Omental fat pad (tissue), 4 donors: ENCODE data around the gene DMRTB1. TPM values are rescaled to one million over a fixed set of nuclear protein-coding genes. Genes with fewer than 3 reads are reported as not detected.

Experiments used
- ATAC-seq: fragments of 150-250 bp; one replicate; pipeline ENCODE4 v1.9.1; 2016; ENCODE audit warnings: mild to moderate bottlenecking, moderate library complexity; ENCODE audit not compliant: low FRiP score
- DNase-seq: peaks from one replicate; pipeline ENCODE4 v3.0.0-alpha.2; 2019; ENCODE audit warnings: low spot score
- CTCF ChIP-seq, 3 donors: fragments of 450-650 bp; IDR thresholded peaks; one replicate each; pipeline ENCODE4 v1.5.1; 2016 to 2017; ENCODE audit warnings: antibody characterized with exemption in 3 of 3, mild to moderate bottlenecking in 3 of 3, moderate library complexity in 2 of 3
- total RNA-seq, 4 donors: library from RNA; depleted of rRNA; stranded (reverse); fragments of >200 nt; gene quantifications; one replicate each; pipeline ENCODE4 v1.1.0, GENCODE V29; 2016

The DMRTB1 gene
- total RNA-seq, 4 donors from 2014 or later: not detected

GRCh38 chr1:53470584-53470983 is 11.4 kb downstream of the DMRTB1 start:
- DNase-seq (no peak), ATAC-seq (no peak)
- TF ChIP-seq CTCF (IDR thresholded peaks at IDR 0.05): no peak

- no peak for TF ChIP-seq CTCF (IDR thresholded peaks at IDR 0.05)
- no peak for ATAC-seq
- DNase-seq: no peak
These were observed 11.8 kb downstream of the DMRTB1 start for GRCh38 chr1:53471000-53471399.

DNA sequence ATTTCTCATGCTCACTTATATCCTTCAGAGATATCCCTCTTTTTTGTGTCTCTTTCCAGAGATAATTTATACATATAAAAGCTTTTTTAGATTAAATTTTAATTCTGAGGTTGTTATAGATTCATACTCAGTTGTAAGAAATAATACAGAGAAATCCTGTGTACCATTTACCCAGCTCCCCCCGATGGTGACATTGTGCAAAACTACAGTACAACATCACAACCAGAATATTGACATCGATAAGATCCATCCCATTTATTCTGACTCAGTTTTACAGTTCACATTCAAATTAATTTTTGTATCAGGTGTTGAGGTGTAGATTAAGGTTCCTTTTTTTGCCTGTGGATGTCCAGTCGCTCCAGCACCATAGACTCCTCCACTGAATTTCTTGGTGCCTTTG is 14.3 kb downstream of the DMRTB1 start:
- DNase-seq (no peak), ATAC-seq (no peak)
- no peak for TF ChIP-seq CTCF (IDR thresholded peaks at IDR 0.05)

GRCh38 chr1:53475664-53476063 is 16.5 kb downstream of the DMRTB1 start:
- no peak for TF ChIP-seq CTCF (IDR thresholded peaks at IDR 0.05)
- DNase-seq (no peak), ATAC-seq (no peak)

DNA sequence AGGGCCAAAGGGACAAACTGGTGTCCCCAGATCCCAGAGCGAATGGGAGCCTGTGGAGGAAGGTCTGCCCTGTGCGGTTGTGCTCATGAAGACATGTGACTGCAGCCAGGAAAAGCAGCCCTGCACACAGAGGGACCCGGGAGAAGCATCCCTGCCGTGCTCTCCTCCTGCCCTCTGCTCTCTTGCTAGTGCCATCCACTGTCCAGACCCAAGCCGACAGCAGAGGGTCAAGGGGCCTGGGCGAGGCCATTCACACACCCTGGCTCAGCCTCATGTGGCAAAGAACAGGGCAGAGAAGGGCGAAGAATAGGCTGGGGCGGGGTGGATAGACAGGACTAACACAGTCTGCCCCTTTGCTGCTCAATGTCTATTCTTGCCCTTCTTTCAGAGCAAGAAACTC is 17.4 kb downstream of the DMRTB1 start:
- TF ChIP-seq CTCF (IDR thresholded peaks at IDR 0.05): no peak
- ATAC-seq (no peak), DNase-seq (no peak)

DNA sequence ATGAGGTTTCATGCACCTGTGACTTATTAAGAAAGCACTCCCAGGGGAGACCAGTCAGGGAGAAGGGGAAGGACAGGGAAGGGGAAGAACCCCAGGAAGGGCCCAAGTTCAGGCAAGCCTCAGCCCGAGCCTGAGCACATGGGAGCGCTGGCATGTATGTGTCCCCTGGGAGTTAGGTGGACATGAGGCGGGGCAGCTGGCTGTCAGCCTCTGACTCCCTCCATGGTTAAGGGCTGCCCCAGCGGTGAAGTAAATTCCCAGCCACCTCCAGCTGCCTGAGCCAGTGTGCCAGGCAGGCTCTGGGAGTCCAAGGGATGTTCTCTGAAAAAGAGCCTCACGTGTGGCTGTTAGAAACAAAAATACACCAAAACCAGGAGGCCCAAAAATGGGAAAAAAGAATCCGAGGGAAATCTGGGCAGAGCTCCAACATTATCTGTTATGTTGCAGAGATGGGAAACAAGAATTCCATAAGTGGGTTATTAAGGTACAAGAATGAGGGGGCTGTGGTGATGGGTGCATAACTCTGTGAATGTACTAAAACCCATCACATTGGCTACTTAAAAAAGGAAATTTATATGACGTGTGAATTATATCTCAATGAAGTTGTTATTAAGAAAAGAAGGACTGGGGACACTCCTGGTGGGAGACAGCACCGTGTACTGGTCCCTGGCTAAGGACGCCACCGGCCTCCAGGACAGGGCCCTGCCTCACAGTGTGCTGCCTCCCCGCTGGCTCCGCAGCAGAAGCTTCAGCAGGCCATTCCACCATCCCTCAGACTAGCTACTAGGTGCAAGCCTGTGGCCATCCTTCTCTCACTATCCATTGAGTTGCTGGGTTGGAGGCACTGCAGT is 18.7 kb downstream of the DMRTB1 start:
- no peak for TF ChIP-seq CTCF (IDR thresholded peaks at IDR 0.05)
- ATAC-seq: no peak
- DNase-seq: no peak

GRCh38 chr1:53478502-53478818 is 19.3 kb downstream of the DMRTB1 start:
- ATAC-seq (no peak), DNase-seq (no peak)
- no peak for TF ChIP-seq CTCF (IDR thresholded peaks at IDR 0.05)
